Stimulated activated CD4-positive, alpha-beta T cell treated with anti-CD3 and anti-CD28 coated beads, Interleukin-12 subunit alpha, Interleukin-12 subunit beta, amount 100 ng/mL, for 4 hours (primary cell): ENCODE measurements around the gene FUT9.

Experiments used
- DNase-seq: peaks from one replicate; pipeline ENCODE4 v3.0.0-alpha.2; 2020

FUT9 gene

GRCh38 chr6:96074006-96074405 is 58.2 kb downstream of the FUT9 start:
- no peak for DNase-seq

- no peak for DNase-seq
Observed at GRCh38 chr6:96075826-96076225, 60.1 kb downstream of the FUT9 start.

GRCh38 chr6:96086745-96087144 is 71.0 kb downstream of the FUT9 start:
- DNase-seq: no peak

- no peak for DNase-seq
Observed at GRCh38 chr6:96089173-96089572, 73.4 kb downstream of the FUT9 start.

GRCh38 chr6:96094077-96094476 is 78.3 kb downstream of the FUT9 start:
- no peak for DNase-seq

GRCh38 chr6:96099069-96099468 is 83.3 kb downstream of the FUT9 start:
- no peak for DNase-seq

GRCh38 chr6:96101564-96101963 is 85.8 kb downstream of the FUT9 start:
- DNase-seq: no peak

- DNase-seq: no peak
Observed at GRCh38 chr6:96104910-96105309, 89.1 kb downstream of the FUT9 start.

- DNase-seq: no peak
Observed at GRCh38 chr6:96110878-96111277, 95.1 kb downstream of the FUT9 start.

GRCh38 chr6:96116674-96117073 is 100.9 kb downstream of the FUT9 start:
- DNase-seq: no peak

- no peak for DNase-seq
Observed at GRCh38 chr6:96124778-96125177, 109.0 kb downstream of the FUT9 start.

- no peak for DNase-seq
Observed at GRCh38 chr6:96138406-96138805, 122.6 kb downstream of the FUT9 start.

- DNase-seq: no peak
Observed at GRCh38 chr6:96142142-96142541, 126.4 kb downstream of the FUT9 start.

- DNase-seq: no peak
Observed at GRCh38 chr6:96150431-96150830, 134.7 kb downstream of the FUT9 start.

GRCh38 chr6:96151707-96152106 is 135.9 kb downstream of the FUT9 start:
- DNase-seq: no peak

GRCh38 chr6:96152114-96152708 is 136.4 kb downstream of the FUT9 start:
- DNase-seq: no peak

GRCh38 chr6:96153775-96154174 is 138.0 kb downstream of the FUT9 start:
- no peak for DNase-seq

- DNase-seq: no peak
Observed at GRCh38 chr6:96156425-96156824, 140.7 kb downstream of the FUT9 start.

GRCh38 chr6:96157018-96157565 is 141.3 kb downstream of the FUT9 start:
- DNase-seq: no peak

GRCh38 chr6:96162711-96163120 is 146.9 kb downstream of the FUT9 start:
- no peak for DNase-seq

GRCh38 chr6:96164802-96165201 is 149.0 kb downstream of the FUT9 start:
- no peak for DNase-seq

GRCh38 chr6:96171112-96171511 is 155.3 kb downstream of the FUT9 start:
- no peak for DNase-seq

- no peak for DNase-seq
Observed at GRCh38 chr6:96184798-96185197, 169.0 kb downstream of the FUT9 start.

GRCh38 chr6:96186094-96186493 is 170.3 kb downstream of the FUT9 start:
- DNase-seq: no peak

- DNase-seq: no peak
Observed at GRCh38 chr6:96186516-96187195, 170.9 kb downstream of the FUT9 start.
